ENCODE measurements around the gene PRSS22. TPM values are rescaled to one million over a fixed set of nuclear protein-coding genes. Genes with fewer than 3 reads are reported as not detected.

Gene PRSS22
- total and polyA plus RNA-seq, 10 of the 15 experiments (the other 5 are each of a cell fraction or from before 2014, with no cell fraction given): not detected

DNA sequence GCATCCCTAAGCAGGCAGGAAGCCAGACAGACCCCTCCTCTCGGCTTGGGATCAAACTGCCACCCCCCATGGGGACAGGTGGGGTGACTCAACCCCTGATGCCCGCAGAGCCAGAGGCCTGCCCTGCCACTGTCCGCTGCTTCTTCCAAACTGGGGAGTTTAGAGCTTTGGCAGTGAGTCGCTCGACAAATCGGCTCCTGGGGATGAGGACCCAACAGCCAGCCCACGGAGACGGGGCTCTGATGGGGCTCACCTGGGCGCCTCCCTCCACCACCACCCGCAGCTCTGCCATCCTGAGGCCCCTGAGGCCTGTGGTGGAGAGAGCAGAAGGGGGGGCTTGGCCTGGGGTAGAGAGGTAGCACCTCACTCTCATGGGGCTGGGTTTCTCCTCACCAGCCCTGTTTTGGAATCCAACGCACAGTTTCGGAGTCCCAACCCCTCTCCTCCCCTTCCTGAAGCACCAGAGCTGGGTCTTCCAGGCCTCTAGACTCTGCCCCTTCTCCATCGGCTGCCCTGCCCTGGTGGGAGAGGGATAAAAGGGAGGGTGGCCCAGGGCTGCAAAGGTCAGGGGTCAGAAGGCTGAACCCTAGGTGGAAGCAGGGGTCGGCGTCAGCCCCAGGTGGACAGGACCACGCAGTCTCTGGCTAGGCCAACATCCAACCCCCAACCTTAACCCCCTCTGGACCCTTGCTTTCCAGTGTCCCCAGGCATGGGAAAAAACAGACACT is 5.8 kb downstream of the PRSS22 start:
- ChIA-PET SMC1A (ENCODE audit: uncharacterized antibody, unreplicated experiment) (no interaction called here), CTCF (no interaction called here), POLR2A (no interaction called here), RAD21 (ENCODE audit: unreplicated experiment) (no interaction called here)
- BruUV-seq (replicated peaks): no TSS peak
- Histone ChIP-seq H3K9ac (ENCODE audit: control insufficient read depth, insufficient read depth, low read length) (no peak overlapping the region), H3K27ac (ENCODE audit: control insufficient read depth, insufficient read depth) (no peak overlapping the region), H3K79me2 (ENCODE audit: control insufficient read depth, insufficient read depth, low read length) (no peaks in the 10 kb centered on the region), H3K27me3 (replicated peaks in 1 of 2; ENCODE audit: control insufficient read depth in 2 of 2, insufficient read depth in 2 of 2, low read length in 1 of 2) (no peaks in the 10 kb centered on the region), H3K36me3 (ENCODE audit: control insufficient read depth in 2 of 2, insufficient read depth in 2 of 2, low read length in 1 of 2) (no peaks in the 10 kb centered on the region), H3K4me2 (ENCODE audit: control insufficient read depth, insufficient read depth) (no peak overlapping the region), H4K20me1 (ENCODE audit: control insufficient read depth, insufficient read depth) (no peaks in the 10 kb centered on the region), H3K4me1 (ENCODE audit: control insufficient read depth, insufficient read depth, low read length) (no peaks in the 10 kb centered on the region), H2AFZ (ENCODE audit: control insufficient read depth, low read depth, low read length) (no peak overlapping the region), H3K9me3 (replicated peaks; ENCODE audit: control insufficient read depth, insufficient read depth, low read length) (peaks cover 3% of the 10 kb centered on the region; the same call in 2 of the 3 replicates), H3K4me3 (no peak overlapping the region)
- DNase-seq (ENCODE audit: low read depth, low spot score) (no peak), ATAC-seq (no peak), FAIRE-seq (no peak)
- in situ Hi-C loops (cut with MboI) (no loop called here), intact Hi-C loops (cut with micrococcal nuclease; ENCODE audit: unreplicated experiment) (loop anchor here (10.0 kb wide), 1 partner anchor 47 kb away; no protein-coding TSS in a partner anchor)
- 54% methylated on average over 16 of the region's 16 CpGs for WGBS (ENCODE audit: insufficient coverage, insufficient replicate concordance, low lambda C conversion rate, missing lambda C conversion rate)
- TF ChIP-seq YY1 (IDR thresholded peaks at IDR 0.05; ENCODE audit: low read depth, low read length) (no peak), IKZF2 (IDR thresholded peaks at IDR 0.05) (no peak), ZNF622 (IDR thresholded peaks at IDR 0.05) (no peak), KLF5 (IDR thresholded peaks at IDR 0.05; ENCODE audit: partially characterized antibody) (no peak), ZSCAN29 (IDR thresholded peaks at IDR 0.05) (no peak), IRF4 (IDR thresholded peaks at IDR 0.05; ENCODE audit: low read depth, low read length) (no peak), HCFC1 (IDR thresholded peaks at IDR 0.05; ENCODE audit: low read length) (no peak), TCF3 (IDR thresholded peaks at IDR 0.05; ENCODE audit: borderline replicate concordance, insufficient read depth, low read depth, low read length) (no peak), SRF (IDR thresholded peaks at IDR 0.05; ENCODE audit: low read depth in 2 of 2, low read length in 2 of 2) (no peak), BCL11A (IDR thresholded peaks at IDR 0.05; ENCODE audit: low read depth, low read length) (no peak), POLR2A (IDR thresholded peaks at IDR 0.05; ENCODE audit: low read depth, low read length) (no peak), BACH1 (IDR thresholded peaks at IDR 0.05; ENCODE audit: borderline replicate concordance) (no peak), ETV6 (conservative IDR thresholded peaks at IDR 0.05 in 1 of 2, IDR thresholded peaks at IDR 0.05 in 1 of 2; ENCODE audit: borderline replicate concordance in 1 of 2, low read depth in 1 of 2) (no peak)
- TF ChIP-seq, protein P1, sequence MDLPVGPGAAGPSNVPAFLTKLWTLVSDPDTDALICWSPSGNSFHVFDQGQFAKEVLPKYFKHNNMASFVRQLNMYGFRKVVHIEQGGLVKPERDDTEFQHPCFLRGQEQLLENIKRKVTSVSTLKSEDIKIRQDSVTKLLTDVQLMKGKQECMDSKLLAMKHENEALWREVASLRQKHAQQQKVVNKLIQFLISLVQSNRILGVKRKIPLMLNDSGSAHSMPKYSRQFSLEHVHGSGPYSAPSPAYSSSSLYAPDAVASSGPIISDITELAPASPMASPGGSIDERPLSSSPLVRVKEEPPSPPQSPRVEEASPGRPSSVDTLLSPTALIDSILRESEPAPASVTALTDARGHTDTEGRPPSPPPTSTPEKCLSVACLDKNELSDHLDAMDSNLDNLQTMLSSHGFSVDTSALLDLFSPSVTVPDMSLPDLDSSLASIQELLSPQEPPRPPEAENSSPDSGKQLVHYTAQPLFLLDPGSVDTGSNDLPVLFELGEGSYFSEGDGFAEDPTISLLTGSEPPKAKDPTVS (IDR thresholded peaks at IDR 0.05; ENCODE audit: low read depth, low read length): no peak
- TF ChIP-seq, protein P2, sequence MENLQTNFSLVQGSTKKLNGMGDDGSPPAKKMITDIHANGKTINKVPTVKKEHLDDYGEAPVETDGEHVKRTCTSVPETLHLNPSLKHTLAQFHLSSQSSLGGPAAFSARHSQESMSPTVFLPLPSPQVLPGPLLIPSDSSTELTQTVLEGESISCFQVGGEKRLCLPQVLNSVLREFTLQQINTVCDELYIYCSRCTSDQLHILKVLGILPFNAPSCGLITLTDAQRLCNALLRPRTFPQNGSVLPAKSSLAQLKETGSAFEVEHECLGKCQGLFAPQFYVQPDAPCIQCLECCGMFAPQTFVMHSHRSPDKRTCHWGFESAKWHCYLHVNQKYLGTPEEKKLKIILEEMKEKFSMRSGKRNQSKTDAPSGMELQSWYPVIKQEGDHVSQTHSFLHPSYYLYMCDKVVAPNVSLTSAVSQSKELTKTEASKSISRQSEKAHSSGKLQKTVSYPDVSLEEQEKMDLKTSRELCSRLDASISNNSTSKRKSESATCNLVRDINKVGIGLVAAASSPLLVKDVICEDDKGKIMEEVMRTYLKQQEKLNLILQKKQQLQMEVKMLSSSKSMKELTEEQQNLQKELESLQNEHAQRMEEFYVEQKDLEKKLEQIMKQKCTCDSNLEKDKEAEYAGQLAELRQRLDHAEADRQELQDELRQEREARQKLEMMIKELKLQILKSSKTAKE (IDR thresholded peaks at IDR 0.05; ENCODE audit: low read depth, poor library complexity, severe bottlenecking): no peak
- TF ChIP-seq, protein P3, sequence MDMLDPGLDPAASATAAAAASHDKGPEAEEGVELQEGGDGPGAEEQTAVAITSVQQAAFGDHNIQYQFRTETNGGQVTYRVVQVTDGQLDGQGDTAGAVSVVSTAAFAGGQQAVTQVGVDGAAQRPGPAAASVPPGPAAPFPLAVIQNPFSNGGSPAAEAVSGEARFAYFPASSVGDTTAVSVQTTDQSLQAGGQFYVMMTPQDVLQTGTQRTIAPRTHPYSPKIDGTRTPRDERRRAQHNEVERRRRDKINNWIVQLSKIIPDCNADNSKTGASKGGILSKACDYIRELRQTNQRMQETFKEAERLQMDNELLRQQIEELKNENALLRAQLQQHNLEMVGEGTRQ (IDR thresholded peaks at IDR 0.05; ENCODE audit: borderline replicate concordance, low read depth, low read length): no peak

Data from GM12878 (cell line).